HG03025 (cell line): ENCODE data around the gene NINL.
"Not testable (repeated sequence)": the region's sequence is repeated elsewhere in the genome, so short reads cannot be mapped to it uniquely, and the experiment has no call there.

Experiments
- ATAC-seq: cut with Tn5 transposase; IDR thresholded peaks from one replicate; pipeline ENCODE4 v1.9.1; 2021; ENCODE audit warnings: mild to moderate bottlenecking, moderate library complexity; ENCODE audit not compliant: unreplicated experiment, low FRiP score

The NINL gene

DNA sequence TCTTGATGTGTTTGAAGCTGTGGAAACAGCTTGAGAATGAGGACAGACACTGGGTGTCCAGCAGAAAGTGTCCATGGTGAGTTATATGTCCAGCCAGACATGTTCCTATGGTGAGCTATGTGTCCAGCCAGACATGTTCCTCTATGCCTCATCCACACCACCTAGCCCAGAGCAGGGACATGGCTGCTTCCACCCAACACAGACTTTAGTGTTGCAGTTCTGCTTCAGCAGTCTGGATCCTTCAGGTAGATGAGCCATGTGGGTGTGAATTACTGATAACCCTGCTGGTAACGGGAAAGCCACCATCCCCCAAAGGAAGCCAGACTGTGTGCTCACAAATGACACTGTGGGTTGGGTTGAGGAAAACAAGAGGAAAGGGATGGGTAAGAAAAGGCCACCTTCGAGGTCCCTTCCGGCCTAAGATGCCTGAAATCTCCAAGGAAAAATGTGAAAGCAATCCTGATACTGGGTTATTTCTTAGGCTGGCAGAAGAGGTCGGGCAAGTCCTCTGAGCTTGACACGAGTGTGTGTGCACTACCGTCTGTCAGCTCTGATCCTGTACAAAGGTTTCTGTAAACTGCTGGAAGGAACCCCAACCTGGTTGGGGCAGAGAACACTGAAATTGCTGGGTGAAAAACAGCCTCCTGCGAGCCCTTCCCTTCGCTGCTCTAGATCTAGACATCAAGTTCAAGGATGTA, 77.8 kb downstream of the NINL start:
- ATAC-seq, result no peak

DNA sequence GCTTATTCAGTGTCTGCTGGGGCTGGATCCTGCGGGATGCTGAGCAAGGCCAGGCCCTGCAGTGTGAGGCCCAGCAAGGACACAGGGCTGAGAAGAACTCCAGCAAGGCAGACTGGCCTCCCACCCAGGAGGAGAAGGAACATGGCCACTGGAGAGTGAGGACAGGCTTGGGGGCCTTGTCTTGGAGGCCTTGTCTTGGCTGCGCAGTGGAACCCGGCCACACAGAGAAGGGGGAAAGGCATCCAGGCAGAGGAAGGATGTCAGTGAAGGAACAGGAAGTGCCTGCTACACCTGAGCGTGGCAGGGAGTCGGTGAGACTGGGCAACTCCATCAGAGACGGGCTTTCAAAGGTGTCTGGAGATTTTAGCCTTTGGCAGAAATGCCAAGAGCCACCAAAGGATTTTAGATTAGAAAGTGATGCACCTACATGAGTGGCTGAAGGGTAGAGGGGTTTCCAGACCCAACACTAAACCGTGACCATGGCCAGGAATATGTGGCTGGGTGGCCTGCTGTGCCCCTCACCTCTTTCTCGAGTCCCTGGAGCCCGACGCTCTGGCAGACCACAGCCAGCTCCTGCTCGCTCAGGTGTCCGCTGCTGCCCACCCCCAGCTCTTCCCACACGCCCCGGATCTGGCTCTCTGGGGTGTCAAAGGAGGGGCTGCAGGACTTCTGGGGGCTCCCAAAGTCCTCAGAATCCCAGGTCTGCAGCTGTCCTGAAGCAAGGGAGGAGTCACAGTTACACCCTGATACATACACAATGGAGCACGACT, 80.8 kb downstream of the NINL start:
- no peak for ATAC-seq

DNA sequence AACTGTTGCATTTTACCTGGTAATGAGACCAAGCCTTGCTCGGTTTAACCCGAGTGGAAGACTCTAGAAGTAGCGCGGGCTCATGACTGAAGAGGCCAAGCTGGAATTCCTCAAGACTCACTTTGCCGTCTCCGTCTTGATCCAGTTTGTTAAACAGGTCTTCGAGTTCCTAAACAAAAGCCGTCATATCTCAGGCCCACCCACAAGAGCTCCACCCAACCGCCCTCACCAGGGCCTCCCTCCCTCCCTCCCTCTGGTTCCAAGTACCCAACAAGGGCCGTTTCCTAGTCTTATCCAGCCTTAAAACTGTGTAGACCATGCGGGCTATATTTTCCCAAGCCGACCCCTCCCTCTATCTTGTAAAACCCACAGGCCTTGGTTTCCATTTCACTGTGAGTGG, 81.4 kb downstream of the NINL start:
- no peak for ATAC-seq

DNA sequence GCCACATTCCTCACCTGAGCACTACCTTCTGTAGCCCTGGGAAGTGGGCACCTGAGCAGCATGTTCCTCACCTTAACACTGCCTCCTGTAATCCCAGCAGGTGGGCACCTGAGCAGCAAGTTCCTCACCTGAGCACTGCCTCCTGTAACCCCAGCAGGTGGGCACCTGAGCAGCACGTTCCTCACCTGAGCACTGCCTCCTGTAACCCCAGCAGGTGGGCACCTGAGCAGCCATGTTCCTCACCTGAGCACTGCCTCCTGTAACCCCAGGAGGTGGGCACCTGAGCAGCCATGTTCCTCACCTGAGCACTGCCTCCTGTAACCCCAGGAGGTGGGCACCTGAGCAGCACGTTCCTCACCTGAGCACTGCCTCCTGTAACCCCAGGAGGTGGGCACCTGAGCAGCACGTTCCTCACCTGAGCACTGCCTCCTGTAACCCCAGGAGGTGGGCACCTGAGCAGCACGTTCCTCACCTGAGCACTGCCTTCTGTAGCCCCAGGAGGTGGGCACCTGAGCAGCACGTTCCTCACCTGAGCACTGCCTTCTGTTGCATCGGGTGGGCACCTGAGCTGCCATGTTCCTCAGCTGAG, 82.2 kb downstream of the NINL start:
- ATAC-seq, result not testable (repeated sequence)

DNA sequence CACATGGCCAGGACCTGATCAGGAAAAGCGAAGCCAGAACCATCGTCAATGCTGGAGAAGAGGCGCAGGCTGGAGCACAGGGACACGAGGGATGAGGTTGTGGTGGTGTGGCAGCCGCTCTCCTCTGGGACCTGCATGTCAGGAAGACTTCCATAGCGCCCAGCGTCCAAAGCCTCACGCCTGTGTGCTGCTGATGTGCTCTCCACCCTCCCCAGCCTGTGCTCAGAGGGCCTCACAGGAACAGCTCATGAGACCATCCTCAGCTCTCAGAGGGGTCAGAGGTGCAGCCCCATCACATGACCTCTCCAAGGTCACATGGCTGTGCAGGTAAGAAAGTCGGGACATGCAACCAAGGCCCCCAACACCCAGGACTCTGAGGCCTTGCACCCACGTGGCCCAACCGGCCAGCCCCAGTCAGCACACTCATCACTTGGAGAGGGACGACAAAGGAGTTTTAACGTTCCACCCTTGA, 84.4 kb downstream of the NINL start:
- no peak for ATAC-seq

DNA sequence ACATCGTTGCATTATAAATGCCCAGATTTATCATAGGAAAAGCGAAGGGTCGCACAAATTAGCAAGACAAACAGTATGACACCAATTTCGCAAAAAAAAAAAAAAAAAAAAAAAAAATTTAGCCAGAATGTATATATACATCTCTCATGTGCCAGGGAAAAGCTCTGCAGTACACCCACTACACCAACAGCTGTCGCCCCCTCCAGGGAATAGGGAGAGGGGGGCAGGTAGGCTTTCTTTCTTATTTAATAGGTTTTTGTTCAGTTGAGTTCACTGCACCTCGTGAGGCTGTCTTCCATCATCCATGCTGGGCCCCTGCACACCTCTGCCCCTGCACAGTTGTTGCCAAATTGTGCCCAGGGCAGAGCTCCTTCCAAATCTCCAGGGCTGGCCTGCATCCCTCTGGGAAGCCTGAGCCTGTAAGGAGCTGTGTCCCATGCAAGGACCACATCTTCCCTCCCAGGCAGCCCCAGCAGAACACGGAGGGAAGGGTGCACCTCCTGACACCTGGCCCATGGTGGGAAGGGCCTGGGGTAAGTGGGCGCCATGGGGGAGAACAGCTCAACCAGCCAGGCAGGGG, 85.4 kb downstream of the NINL start:
- no peak for ATAC-seq

DNA sequence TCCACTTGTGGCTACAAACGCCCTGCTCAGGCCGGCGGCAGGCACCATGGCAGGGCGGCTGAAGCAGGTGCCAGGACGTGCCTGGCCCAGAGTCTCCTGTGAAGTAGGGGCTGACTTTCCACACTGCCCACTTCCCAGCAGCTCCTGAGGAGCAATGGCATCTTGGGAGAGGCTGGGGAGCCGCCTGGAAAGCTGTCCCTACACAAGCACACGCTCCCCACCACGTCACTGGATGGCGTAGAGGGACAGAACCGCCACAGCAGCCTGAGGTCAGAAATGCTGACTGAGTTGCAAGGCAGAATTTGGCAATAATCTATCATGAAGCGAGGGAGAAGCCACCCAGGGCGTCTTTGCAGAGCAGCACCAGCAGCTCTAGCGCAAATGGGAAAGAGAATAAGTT, 86.3 kb downstream of the NINL start:
- no peak for ATAC-seq

DNA sequence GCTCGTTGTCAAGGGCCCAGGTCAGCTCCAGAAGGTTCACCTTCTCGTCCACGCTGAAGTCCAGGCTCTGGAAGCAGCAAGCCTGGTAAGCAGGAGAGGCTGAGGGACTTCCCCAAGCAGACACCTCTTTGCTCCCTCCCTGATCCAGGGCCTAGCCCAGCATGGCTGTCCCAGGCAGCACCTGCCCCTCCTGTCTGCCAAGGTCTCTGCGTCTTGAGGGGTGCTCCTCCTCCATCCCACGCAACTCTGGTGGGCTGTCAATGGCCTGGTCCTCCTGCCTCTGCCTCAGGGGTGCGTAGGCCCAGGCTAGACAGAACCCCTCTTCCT, 87.1 kb downstream of the NINL start:
- ATAC-seq, result no peak

DNA sequence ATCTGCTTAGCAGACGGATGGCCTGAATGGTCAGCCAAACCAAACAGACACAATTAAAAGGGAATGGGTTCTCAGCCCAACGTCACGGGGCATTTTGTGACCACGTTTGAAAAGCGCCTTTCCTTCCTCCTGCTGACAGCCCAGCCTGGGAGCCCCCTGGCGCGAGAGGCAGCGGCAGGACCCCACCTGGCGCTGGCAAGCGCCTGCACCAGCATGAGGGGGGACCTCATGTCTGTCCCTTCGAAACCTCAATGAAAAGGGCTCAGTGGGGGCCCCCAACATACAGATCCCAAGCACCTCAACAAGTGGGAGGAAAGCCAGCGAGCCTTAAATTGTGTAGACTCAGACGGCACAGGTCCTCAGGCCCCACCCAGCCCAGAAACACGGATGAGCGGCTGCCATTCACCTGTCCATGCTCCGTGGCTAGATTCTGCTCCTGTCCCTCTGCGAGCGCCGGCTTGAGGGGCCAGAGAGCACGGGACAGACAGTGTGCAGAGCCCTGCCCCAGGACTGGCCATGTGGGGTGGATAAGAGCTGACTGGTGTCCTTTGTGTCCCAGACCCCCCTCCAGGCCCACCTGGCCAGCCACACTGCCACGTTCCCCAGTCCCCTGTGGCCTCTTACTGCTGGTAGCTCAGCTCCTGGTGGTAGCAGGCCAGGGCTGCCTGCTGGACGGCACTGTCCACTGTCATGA, 87.6 kb downstream of the NINL start:
- ATAC-seq, result no peak

DNA sequence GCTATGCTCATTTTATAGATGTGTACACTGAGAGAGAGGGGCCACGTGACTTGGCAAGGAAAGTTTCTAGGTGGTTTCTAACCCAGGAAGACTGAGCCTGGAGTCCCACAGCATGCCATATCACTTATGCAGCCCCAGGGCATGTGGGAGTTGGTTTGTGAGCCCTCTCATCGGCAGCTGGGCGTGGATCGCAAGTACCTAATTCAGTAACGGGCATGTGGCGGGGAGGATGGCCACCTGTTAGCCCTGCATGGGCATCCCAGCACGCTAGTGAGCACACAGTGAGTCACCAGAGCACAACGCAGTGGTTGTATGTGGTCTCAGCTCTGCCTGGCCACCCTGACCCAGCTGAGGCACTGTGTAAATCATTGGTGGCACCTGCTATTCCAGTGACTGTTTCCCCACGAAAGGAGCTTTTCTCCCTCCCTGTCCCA, 88.3 kb downstream of the NINL start:
- ATAC-seq, result no peak

DNA sequence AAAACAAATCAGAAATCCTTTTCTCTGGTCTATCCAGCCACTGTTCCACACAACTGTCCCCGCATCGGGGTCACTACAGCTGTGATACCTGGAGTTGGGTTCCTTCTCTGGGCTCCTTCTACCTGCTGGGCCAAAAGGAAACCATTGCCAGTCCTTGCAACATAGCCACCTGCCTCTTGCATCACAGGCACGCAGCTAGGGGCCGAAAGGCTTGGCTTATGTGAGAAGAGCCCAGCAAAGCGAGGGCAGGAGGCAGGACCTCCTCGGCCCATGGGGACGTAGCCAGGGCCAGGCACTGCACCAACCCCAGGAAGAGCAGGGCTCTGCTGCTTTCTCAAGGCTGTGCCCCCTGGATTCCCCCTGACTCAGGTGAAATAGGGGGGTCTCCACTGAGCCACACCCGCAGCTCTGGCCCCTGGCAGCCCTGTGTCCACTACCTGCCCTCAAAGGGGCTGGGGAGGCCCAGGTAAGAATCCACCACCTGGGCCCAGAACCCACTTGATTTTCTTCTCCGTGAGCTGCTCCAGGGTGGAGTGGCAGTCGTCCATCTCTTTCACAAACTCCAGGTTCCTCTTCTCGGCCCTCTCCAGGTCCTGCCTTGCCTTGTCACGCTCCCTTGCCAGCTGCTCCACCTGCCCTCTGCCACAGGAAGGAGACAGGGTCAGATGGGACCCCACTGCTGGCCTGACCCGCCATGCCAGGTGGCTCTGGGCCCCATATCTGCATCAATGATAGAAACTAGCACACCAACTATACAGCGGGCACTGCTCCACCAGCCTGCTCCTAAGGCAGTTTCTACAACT, 89.0 kb downstream of the NINL start:
- ATAC-seq, result no peak

DNA sequence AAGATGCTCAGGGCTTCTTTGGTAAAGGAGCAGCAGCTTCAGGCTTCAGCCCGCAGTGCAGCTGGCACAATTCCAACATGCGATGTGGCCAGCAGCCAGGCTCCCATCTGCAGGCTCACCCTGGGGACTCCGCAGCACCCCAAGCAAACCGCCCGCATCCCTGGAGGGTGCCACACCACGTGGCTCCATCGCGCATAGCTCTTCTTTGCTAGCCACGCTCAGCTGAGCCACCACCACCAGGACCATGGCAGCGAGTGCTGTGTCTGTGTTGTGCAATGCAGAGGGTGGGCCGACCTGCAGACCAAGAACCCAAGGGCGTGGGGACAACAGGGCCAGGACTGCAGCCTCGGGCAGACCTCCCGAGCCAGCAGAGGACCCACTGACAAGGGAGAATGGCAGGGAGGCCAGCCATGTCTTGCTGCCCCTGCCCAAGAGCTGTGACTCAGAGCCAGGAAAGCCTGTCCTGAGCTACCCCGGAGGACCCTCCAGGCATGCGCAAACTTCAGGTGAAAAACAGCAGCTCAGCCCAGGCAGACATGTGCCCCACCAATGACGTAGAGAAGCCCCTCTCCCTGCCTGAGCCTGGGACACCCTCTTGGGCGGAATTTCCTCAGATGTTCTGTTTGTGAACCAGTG, 90.0 kb downstream of the NINL start:
- no peak for ATAC-seq

DNA sequence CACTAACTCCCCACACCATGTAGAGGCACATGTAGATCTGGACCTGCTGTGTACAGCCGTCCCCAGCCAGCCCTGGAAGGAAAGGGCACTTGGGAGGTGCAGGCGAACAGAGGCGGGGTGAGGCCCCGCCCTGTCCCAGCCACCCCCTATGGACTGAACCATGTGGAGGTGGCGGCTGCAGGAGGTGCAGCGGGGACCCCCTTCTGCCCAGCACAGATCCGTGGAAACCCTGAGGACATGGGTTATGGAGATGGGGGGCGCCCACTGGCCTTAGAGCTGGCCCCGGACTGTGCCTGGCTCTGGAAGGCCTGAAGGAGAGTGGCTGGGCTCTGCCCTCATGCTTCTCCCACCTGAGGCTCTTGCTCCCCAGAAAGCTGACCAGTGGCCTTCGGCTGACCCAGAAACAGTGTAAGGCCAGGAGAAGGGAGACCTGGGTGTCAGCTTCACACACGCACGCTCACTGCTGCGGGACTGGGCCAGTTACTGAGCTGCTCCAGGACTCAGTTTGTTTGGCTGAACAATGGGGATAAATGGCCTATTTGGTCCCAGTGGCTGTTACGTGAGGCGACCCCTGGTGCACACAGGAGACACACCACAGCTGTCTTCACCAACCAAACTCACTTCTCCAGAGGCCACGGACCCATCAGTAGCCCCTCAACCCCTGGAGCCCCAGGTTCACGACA, 90.7 kb downstream of the NINL start:
- no peak for ATAC-seq

DNA sequence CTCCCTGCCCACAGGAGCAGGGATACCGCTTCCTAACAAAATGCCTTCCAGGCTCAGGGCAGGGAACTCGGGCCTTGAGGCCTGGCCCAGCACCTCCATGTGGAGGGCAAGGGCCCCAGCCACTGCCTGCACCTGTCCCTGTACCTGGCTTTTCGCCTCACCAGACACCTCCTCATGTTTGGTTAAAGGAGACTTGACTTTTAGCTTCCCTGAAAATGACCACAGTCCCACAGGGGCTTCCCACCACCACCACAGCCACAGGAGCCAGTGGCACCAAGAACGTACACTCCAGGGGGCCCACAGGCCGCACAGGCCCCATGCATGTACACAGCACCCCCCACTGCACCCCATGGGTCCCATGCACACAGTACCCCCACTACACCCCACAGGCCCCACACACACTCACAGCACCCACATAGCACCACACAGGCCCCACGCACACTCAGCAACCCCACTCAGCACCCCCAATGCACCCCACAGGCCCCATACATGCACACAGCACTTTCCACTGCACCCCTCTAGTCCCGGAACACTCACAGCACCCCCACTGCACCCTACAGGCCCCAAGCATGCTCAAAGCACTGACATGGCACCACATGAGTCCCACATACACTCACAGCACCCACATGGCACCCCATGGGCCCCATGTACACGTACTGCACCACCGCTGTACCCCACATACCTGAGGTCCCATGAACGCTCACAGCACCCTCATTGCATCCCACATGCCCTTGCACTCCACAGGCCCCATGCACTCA, 91.4 kb downstream of the NINL start:
- no peak for ATAC-seq

DNA sequence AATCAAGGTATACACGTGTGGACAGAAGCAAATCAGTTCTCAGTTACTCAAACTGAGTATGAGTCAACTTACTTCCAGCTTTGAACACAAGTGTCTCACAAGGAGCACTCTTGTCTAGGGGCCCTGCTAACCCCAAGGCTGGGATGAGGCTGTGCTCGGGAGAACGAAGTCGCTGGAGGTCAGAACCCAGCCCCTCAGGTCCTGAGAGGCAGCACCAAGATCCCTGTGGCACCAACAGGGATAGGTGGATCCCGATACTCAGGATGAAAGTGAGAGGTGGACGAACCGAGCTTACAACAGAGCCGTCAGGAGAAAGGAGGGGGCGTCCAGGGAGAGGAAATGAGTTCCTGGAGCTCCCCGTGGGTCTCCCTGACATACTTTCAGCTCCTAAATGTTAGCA, 92.2 kb downstream of the NINL start:
- no peak for ATAC-seq

DNA sequence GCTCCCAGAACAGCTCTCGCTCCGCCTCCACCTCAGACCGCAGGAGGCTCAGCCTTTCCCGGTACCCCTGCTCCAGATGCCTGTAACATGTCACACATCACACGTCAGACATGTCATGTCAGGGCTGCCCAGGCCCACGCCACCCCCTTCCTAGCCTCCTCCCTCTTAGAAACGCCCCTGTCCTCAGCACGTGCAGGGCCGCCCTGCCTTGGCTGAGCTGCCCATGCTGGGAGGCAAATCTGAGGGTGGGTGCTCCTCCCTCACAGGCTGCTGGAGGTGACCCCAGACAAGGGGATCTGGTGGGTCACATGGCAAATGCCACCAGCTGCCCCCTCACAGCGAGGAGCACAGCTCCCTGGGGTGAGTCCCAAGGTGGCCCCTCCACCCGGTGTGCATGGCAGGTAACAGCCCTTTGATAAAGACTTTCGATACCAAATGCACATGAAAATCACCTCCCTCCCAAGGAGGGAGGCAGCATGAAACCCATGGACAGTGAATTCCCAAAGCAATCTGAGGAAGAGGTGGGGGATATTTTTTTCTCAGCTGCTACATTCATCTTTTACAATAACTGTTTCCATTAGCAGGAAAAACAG, 93.8 kb downstream of the NINL start:
- ATAC-seq, result no peak

DNA sequence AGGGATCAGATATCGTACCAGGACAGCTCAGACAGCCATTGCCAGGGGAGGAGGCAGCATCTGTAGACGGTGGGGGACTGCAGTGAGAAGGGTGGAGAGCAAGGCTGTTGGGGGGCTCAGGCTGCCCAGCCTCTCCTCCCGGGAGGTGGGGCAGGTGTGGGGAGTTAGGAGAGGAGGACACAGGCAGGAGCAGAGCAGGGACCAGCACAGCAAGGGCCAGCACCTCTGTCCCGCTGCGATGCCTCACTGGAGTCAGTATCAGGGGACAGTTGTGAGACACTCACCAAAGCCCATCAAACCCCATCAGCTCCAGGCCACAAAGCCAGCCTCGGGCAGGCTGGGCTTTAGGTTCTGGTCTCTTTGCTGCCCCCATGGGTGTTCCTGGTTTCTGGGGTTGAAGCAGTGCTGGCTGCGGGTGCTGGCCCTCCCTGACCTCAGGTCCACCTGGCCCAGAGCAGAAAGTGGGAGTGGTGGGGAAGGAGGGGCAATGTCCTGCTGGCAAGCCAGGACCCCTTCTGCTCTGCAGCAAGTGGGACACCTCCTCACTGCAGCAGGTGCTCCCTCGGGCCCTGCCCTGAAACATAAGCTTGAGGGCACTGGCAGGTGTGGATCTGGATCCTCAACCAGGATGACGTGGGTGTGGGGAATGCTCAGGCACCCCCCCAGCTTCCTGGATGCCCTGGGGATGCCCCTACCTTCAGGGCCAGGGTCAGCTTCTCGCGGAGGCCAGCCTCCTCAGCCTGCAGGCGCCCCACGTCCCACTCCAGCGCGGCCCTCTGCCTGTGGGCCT, 94.5 kb downstream of the NINL start:
- no peak for ATAC-seq
